K562 (cell line): ENCODE results near the gene ABCB9. TPM values are rescaled to one million over a fixed set of nuclear protein-coding genes. Genes with fewer than 3 reads are reported as not detected.

Source experiments
- BRF1 ChIP-seq: IDR thresholded peaks from 3 replicates; pipeline ENCODE4 v1.6.1; 2011; ENCODE audit warnings: borderline replicate concordance, mild to moderate bottlenecking; ENCODE audit not compliant: insufficient read length; ENCODE audit errors: extremely low read depth
- CBX2 ChIP-seq: fragments of 200-600 bp; sonication (generic); IDR thresholded peaks from one replicate; pipeline ENCODE4 v1.6.1; 2012; ENCODE audit warnings: mild to moderate bottlenecking, low read length, inconsistent platforms; ENCODE audit not compliant: insufficient read depth, poor library complexity, severe bottlenecking
- CCNT2 ChIP-seq: IDR thresholded peaks from 2 replicates; pipeline ENCODE4 v1.6.1; 2011; ENCODE audit warnings: borderline replicate concordance, low read depth, mild to moderate bottlenecking, moderate library complexity, mixed read lengths, low read length; ENCODE audit not compliant: insufficient read length; ENCODE audit errors: extremely low read depth
- DMBX1 ChIP-seq: fragments of 250-450 bp; sonication (Bioruptor Pico); IDR thresholded peaks from 2 replicates; pipeline ENCODE4 v1.8.0; 2022; ENCODE audit warnings: inconsistent platforms, mild to moderate bottlenecking, moderate library complexity, borderline replicate concordance
- GABPA ChIP-seq: fragments of 200-800 bp; sonication (Bioruptor generic); conservative IDR thresholded peaks from 2 replicates; pipeline ENCODE4 v1.6.1; 2016; ENCODE audit warnings: low read depth, missing genetic modification characterization, missing compliant biosample characterization
- GABPB2 ChIP-seq: fragments of 250-450 bp; sonication (Bioruptor Pico); conservative IDR thresholded peaks from 2 replicates; pipeline ENCODE4 v1.5.1; 2021; ENCODE audit warnings: mild to moderate bottlenecking
- KLF6 ChIP-seq: fragments of 250-450 bp; sonication (Bioruptor Pico); IDR thresholded peaks from 2 replicates; pipeline ENCODE4 v1.4.0; 2020; ENCODE audit warnings: mild to moderate bottlenecking, moderate library complexity, borderline replicate concordance
- MEF2D ChIP-seq: conservative IDR thresholded peaks from 2 replicates; pipeline ENCODE4 v1.6.1; 2016; ENCODE audit warnings: low read depth, missing genetic modification characterization, missing compliant biosample characterization
- NCOR1 ChIP-seq: fragments of 450-650 bp; IDR thresholded peaks from 2 replicates; pipeline ENCODE4 v1.6.1; 2016; ENCODE audit warnings: mild to moderate bottlenecking, moderate library complexity
- PHTF2 ChIP-seq: fragments of 250-450 bp; sonication (Bioruptor Pico); IDR thresholded peaks from 2 replicates; pipeline ENCODE4 v1.5.0; 2021; ENCODE audit warnings: mild to moderate bottlenecking
- POU5F1 ChIP-seq: fragments of 150-350 bp; IDR thresholded peaks from 2 replicates; pipeline ENCODE4 v1.6.1; 2014; ENCODE audit warnings: borderline replicate concordance, low read length, low read depth, mild to moderate bottlenecking; ENCODE audit not compliant: partially characterized antibody
- SMC3 ChIP-seq: conservative IDR thresholded peaks from 2 replicates; pipeline ENCODE4 v1.6.1; 2011; ENCODE audit warnings: low read depth, low read length, improper control_type of control experiment; ENCODE audit not compliant: insufficient read depth
- SOX6 ChIP-seq: fragments of 450-650 bp; IDR thresholded peaks from 2 replicates; pipeline ENCODE4 v1.6.1; 2014; ENCODE audit warnings: mild to moderate bottlenecking
- STAG1 ChIP-seq: sonication (generic); formaldehyde crosslinking; IDR thresholded peaks from 2 replicates; pipeline ENCODE4 v1.5.0; 2020; ENCODE audit warnings: missing genetic modification reagents, borderline replicate concordance
- TCFL5 ChIP-seq: fragments of 250-450 bp; sonication (Bioruptor Pico); conservative IDR thresholded peaks from 2 replicates; pipeline ENCODE4 v1.6.1; 2021; ENCODE audit warnings: mild to moderate bottlenecking, moderate library complexity, matching md5 sums
- ZBTB8A ChIP-seq: fragments of 450-650 bp; IDR thresholded peaks from 2 replicates; pipeline ENCODE4 v1.6.1; 2018; ENCODE audit warnings: mild to moderate bottlenecking, moderate library complexity; ENCODE audit not compliant: partially characterized antibody
- ZKSCAN3 ChIP-seq: fragments of 250-450 bp; sonication (Bioruptor Pico); IDR thresholded peaks from 2 replicates; pipeline ENCODE4 v1.4.0; 2020
- ZNF41 ChIP-seq: fragments of 250-450 bp; sonication (Bioruptor Pico); conservative IDR thresholded peaks from 2 replicates; pipeline ENCODE4 v1.4.0; 2020; ENCODE audit warnings: mild to moderate bottlenecking
- ZNF589 ChIP-seq: fragments of 200-800 bp; sonication (Bioruptor generic); IDR thresholded peaks from 2 replicates; pipeline ENCODE4 v1.6.1; 2016; ENCODE audit warnings: low read depth, missing genetic modification characterization, missing compliant biosample characterization
- ZSCAN32 ChIP-seq: fragments of 450-650 bp; formaldehyde crosslinking; IDR thresholded peaks from 2 replicates; pipeline ENCODE4 v1.4.0; 2020; ENCODE audit warnings: mild to moderate bottlenecking, moderate library complexity
- polyA plus RNA-seq, 8 experiments: library from polyadenylated mRNA; depleted of rRNA in 4 of 8; stranded (reverse) in 5 of 8; unstranded in 3 of 8; fragments of >200 nt; fragmentation: Nextera tagmentation in 2 of 8; fragmentation: Illumina TruSeq in 1 of 8; extraction: Ambion mirVana in 2 of 8; extraction: Trizol in 1 of 8; gene quantifications; 2 replicates each; pipeline versions ENCODE4 v1.2.1 to v1.2.3, GENCODE V29; 2011 to 2014; ENCODE audit warnings: inconsistent platforms in 1 of 8, missing spikeins in 1 of 8
- total RNA-seq, 7 experiments: library from RNA; depleted of rRNA in 6 of 7; stranded (reverse); fragments of >200 nt in 6 of 7; fragmentation: Illumina TruSeq in 2 of 7; extraction: Trizol in 2 of 7; gene quantifications; 2 replicates each; pipeline versions ENCODE4 v1.2.1 to v1.2.3, GENCODE V29; 2011 to 2021; ENCODE audit warnings: low replicate concordance in 1 of 7
- TF ChIP-seq, protein P1 (sequence below): fragments of 150-350 bp; conservative IDR thresholded peaks from 2 replicates; pipeline ENCODE4 v1.6.1; 2014; ENCODE audit warnings: low read length
- TF ChIP-seq, protein P2 (sequence below): fragments of 250-450 bp; sonication (Bioruptor Pico); IDR thresholded peaks from 2 replicates; pipeline ENCODE4 v1.8.0; 2022; ENCODE audit warnings: moderate library complexity, mild to moderate bottlenecking, inconsistent platforms
- TF ChIP-seq, protein P3 (sequence below): fragments of 250-450 bp; sonication (Bioruptor Pico); IDR thresholded peaks from 2 replicates; pipeline ENCODE4 v1.8.0; 2022; ENCODE audit warnings: inconsistent platforms

The ABCB9 gene
- total and polyA plus RNA-seq, 9 of the 15 experiments (the other 6 are each of a cell fraction or from before 2014, with no cell fraction given), result 0.20 to 12.6 (median 6.2) TPM

DNA sequence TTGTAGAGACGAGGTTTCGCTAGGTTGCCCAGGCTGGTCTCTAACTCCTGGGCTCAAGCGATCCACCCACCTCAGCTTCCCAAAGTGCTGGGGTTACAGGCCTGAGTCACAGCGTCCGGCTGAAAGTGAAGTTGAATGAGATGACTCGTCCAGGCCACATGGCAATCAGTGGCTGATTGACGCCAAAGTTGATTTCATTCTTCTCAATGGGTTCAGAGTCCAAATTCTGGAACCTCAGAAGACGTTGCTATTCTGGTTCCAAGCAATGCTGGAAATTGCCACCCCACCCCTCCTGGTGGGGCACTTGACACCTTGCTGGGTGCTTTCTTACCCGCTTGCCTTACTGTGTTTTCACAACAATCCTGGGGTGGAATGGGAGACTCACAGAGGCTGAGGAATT, 14.9 kb downstream of the ABCB9 start (continued):
- TF ChIP-seq ZBTB8A (no peak), NCOR1 (no peak), DMBX1 (CRISPR knock-in tag) (no peak), SOX6 (no peak), CCNT2 (no peak), CBX2 (no peak), ZNF589 (CRISPR knock-in tag) (no peak), SMC3 (no peak), BRF1 (no peak), POU5F1 (no peak), GABPB2 (CRISPR knock-in tag) (no peak), TCFL5 (CRISPR knock-in tag) (no peak), STAG1 (CRISPR knock-in tag) (no peak), ZKSCAN3 (CRISPR knock-in tag) (no peak), PHTF2 (CRISPR knock-in tag) (no peak), GABPA (no peak), MEF2D (tag) (no peak), ZSCAN32 (CRISPR knock-in tag) (no peak), ZNF41 (CRISPR knock-in tag) (no peak), KLF6 (CRISPR knock-in tag) (no peak)
- TF ChIP-seq, protein P1, sequence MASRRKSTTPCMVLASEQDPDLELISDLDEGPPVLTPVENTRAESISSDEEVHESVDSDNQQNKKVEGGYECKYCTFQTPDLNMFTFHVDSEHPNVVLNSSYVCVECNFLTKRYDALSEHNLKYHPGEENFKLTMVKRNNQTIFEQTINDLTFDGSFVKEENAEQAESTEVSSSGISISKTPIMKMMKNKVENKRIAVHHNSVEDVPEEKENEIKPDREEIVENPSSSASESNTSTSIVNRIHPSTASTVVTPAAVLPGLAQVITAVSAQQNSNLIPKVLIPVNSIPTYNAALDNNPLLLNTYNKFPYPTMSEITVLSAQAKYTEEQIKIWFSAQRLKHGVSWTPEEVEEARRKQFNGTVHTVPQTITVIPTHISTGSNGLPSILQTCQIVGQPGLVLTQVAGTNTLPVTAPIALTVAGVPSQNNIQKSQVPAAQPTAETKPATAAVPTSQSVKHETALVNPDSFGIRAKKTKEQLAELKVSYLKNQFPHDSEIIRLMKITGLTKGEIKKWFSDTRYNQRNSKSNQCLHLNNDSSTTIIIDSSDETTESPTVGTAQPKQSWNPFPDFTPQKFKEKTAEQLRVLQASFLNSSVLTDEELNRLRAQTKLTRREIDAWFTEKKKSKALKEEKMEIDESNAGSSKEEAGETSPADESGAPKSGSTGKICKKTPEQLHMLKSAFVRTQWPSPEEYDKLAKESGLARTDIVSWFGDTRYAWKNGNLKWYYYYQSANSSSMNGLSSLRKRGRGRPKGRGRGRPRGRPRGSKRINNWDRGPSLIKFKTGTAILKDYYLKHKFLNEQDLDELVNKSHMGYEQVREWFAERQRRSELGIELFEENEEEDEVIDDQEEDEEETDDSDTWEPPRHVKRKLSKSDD, result no peak
- TF ChIP-seq, protein P2, sequence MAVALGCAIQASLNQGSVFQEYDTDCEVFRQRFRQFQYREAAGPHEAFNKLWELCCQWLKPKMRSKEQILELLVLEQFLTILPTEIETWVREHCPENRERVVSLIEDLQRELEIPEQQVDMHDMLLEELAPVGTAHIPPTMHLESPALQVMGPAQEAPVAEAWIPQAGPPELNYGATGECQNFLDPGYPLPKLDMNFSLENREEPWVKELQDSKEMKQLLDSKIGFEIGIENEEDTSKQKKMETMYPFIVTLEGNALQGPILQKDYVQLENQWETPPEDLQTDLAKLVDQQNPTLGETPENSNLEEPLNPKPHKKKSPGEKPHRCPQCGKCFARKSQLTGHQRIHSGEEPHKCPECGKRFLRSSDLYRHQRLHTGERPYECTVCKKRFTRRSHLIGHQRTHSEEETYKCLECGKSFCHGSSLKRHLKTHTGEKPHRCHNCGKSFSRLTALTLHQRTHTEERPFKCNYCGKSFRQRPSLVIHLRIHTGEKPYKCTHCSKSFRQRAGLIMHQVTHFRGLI (CRISPR knock-in tag), result no peak
- TF ChIP-seq, protein P3, sequence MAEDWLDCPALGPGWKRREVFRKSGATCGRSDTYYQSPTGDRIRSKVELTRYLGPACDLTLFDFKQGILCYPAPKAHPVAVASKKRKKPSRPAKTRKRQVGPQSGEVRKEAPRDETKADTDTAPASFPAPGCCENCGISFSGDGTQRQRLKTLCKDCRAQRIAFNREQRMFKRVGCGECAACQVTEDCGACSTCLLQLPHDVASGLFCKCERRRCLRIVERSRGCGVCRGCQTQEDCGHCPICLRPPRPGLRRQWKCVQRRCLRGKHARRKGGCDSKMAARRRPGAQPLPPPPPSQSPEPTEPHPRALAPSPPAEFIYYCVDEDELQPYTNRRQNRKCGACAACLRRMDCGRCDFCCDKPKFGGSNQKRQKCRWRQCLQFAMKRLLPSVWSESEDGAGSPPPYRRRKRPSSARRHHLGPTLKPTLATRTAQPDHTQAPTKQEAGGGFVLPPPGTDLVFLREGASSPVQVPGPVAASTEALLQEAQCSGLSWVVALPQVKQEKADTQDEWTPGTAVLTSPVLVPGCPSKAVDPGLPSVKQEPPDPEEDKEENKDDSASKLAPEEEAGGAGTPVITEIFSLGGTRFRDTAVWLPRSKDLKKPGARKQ (CRISPR knock-in tag), result no peak
